DLD1 (cell line): Measurements from ENCODE around the gene ARID3A.

Experiments
- in situ Hi-C: cut with HindIII; loops from 2 replicates; pipeline ENCODE4 v1.10.0; 2017; ENCODE audit warnings: low sequenced_read_pairs

ARID3A gene

DNA sequence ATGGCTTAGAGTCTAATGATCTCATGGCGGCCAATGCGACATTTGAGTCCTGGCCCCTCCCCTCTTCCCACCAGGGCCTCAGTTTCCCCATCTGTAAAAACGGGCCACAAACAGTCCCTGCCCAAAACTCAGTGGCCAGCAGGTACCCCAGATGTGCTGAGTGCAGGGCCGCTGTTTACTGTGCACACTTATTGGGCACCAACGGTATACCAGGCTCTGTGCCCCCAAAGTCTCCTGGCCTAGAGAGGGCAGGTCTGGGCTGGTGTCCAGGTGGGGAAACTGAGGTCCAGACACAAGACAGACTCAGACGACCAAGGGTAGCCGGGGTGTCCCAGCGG lies 34.7 kb downstream of the ARID3A start:
- in situ Hi-C loops: no loop called here

DNA sequence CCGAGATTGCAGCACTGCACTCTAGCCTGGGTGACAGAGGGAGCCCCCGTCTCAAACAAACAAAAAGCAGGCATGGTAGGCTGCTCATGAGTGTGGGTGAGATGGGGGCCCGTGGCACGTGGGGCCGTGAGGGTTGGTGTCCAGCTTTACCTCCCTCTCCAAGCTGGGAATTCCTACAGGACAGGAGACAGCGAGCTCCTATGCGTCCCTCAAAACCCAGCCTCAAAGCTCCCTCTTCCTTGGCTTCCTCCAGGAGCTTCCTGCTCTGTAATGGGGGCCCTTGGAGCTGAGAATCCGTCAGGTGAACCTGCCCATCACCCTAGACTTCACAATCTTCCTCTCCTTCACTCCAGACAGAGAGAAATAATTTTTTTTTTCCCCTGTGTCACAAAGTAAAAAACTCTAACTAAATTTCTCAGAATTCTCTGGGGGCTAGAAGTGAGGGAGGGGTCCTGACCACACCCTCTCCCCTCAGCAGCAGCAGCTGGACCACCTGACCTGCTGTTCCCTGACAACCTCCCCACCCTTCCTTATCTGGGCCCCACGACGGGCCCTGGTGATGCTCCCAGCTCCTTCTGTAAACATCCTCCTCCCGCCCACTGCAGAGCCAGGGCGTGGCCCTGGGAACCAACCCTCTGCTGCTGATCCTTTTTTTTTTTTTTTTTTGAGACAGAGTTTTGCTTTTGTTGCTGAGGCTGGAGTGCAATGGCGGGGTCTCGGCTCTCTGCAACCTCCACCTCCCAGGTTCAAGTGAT lies 36.2 kb downstream of the ARID3A start:
- in situ Hi-C loops: no loop called here

DNA sequence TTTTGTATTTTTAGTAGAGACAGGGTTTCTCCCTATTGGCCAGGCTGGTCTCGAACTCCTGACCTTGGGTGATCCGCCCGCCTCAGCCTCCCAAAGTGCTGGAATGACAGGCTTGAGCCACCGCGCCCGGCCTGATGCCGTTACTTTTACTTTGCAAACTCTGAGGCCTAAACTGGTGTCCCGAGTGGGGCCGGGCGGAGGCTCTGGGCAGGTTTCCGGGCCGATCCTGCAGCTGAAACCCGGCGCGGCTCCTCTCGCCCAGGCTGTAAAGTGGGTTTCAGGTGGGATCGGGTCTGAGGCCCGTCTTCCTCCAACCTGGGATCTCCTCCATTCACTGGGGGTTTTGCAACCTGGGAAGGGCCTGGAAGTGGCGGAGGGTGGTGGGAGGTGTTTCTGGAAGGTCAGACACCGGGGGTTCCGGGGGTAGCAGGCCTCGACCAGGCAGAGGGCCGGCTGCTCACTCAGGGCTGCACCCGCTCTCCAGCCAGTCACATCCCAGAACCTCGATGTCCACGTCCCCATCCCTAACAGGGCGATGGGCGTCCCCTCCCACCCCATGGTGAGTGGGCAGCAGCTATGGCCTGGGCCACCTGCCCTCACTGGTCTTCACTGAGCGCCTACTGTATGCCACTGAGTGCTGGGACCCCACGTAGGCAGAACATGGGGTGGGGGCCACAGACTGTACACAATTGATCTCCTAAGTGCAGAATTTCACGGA lies 37.0 kb downstream of the ARID3A start:
- in situ Hi-C loops: no loop called here

DNA sequence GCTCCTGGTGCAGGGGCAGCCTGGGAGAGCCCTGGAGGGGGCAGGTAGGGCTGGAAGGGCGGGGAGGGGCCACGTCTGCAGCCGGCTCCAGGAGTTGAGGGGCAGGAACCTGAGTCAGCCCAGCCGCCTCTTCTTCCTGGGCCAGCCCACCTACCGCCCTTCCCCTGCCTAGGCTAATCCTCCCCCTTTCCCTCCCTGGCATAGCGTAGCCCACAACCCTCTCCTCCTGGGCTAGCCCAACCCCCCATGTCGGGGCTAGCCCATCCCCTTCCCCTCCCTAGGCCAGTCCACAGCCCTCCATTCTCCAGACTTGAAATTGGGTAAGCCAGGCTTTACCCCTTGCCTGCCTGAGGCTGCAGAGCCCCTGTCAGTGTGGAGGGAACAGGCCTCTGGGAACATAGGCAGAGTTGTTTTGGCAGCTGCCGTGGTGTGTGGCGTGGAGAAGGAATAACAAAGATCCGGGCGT lies 37.7 kb downstream of the ARID3A start:
- in situ Hi-C loops: no loop called here

DNA sequence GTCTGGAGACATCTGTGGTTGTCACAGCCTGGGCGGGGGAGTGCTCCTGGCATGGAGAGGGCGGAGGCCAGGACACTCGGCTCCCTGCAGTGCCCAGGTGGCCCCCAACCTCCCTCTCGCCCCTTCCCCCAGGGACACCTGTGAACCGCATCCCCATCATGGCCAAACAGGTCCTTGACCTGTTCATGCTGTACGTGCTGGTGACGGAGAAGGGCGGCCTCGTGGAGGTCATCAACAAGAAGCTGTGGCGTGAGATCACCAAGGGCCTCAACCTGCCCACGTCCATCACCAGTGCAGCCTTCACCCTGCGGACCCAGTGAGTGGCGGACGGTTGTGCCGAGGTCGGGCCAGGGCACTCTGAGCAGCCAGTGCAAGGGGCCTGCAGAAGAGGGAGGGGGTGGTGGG lies 38.3 kb downstream of the ARID3A start:
- in situ Hi-C loops: no loop called here

DNA sequence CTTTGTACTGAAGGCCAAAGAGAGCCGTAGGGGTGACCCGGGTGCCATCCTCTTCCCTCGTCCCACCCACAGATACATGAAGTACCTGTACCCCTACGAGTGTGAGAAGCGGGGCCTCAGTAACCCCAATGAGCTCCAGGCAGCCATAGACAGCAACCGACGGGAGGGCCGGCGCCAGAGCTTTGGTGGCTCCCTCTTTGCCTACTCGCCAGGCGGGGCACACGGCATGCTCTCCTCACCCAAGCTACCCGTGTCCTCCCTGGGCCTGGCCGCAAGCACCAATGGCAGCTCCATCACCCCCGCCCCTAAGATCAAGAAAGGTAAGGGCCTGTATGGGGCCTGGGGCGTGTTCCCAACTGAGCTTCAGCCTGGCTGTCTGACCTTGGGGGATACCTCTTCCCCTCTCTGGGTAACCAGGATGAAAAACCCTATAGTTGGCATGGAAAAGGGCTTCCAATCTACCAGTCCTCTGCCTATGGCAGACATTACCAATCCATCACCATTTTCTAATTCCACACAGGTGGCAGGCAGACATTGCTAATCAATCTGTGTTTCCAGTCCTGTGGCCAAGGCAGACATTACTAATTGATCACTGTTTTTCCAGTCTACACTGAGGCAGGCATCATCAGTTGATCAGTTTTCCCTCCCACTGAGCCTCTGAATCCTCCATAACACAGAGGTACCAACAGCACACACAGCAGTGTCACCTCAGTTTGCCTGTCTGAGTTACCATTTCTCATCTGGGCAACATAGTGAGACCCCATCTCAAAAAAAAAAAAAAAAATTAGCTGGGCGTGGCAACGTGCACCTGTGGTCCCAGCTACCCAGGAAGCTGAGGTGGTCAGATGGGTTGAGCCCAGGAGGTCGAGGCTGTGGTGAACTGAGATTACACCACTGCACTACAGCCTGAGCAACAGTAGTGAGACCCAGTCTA lies 39.2 kb downstream of the ARID3A start:
- in situ Hi-C loops: no loop called here

DNA sequence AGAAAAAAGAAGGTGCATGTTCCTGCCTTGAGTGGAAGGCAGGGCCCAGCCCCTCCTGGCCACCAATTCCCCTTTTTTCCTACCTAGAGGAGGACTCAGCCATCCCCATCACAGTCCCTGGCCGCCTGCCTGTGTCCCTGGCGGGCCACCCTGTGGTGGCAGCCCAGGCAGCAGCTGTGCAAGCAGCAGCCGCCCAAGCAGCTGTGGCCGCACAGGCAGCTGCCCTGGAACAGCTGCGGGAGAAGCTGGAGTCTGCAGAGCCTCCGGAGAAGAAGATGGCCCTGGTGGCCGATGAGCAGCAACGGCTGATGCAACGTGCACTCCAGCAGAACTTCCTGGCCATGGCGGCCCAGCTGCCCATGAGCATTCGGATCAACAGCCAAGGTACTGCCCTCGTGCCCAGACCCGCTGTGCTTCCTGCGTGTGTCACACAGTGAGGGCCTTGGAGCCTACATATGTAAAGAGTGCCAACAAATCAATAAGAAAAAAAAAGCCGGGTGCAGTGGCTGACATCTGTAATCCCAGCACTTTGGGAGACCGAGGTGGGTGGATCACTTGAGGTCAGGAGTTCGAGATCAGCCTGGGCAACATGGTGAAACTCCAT lies 40.8 kb downstream of the ARID3A start:
- in situ Hi-C loops: no loop called here

DNA sequence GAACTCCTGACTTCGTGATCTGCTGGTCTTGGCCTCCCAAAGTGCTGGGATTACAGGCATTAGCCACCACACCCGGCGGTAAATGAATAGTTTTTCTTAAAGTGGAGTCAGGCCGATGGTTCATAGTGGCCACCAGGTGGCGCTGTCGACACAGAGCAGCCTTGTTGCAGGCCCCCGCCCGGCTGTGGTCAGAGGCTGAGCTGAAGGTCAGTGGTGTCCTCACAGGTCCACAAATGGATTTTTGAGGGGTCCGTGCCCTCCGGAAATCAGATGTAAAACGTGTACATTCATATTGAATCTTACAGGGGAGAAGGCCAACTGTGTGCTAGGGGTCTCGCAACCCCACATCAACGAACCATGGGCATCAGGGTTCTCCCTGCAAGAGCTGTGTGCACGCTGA lies 44.9 kb downstream of the ARID3A start:
- in situ Hi-C loops: no loop called here

DNA sequence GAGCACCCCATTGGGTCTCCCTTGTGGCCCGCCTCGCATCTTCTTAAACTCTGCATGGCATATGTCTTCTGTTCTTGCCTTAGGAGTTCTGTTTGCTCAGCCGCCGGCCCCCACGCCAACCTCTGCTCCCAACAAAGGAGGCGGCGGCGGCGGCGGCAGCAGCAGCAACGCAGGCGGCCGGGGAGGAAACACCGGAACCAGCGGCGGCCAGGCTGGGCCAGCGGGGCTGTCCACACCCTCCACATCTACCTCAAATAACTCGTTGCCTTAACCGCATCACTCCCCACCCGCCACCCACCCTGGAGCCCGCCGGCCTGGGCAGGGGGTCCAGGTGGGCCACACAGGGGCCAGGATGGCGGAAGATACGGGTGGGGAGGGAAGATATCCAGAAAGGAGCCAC lies 46.0 kb downstream of the ARID3A start:
- in situ Hi-C loops: no loop called here

DNA sequence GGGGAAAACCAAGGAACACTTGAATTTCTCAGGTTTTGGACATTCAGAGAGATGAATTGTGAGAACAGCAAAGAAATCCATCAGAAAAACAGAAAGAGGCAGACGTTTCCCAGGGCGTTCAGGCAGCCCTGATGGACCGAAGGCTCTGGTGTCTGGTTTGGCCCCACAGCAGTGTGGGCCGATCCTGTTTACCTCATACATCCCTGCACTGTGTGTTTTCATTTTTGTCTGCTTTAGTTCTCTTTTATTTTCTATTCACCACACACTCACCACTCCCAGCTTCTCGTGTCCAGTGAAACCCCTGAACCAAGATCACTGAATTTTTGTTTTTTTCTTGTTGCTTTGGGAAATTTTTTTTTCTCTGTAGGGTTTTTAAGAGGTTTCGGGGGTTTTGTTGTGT lies 46.4 kb downstream of the ARID3A start:
- in situ Hi-C loops: no loop called here

DNA sequence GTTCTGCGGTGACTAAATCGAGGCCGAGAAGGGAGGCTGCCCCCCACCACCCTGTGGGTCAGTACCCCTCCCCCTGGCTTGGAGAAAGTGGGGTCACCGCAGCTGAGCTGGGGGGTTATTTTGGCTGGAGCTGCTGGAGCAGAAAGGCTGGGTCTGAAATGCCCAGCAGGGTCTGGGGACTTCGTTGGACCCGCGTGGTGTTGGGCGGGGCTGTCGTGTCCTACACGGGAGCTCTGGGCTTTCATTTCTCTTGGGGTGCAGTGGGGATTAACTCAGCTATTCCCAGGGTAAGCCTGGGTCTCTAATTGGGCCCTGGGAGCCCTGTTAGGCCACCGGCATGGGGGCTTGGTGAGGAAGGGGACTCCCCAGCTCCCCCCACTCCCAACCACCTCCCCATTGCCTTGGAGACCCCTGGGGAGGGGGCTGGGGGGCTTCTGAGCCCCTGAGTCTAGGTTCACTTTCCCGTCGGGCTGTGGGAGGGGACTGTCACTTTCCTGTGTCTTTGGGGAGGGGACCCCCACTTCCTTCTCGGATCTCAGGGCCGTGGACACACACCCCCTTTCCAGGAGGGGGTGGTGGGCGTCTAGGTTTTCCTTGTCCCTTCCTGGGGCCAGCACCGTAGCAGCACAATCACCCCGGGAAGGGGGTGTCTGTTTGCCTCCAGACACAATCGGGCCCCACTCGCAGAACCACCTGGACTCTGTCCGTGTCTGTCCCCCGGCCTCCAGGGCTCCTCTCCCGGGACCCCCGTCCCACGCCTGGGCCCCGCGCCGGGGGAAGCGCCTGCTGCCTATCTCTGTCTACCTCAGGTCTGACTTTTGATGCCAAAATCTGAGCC lies 48.1 kb downstream of the ARID3A start:
- in situ Hi-C loops: no loop called here

DNA sequence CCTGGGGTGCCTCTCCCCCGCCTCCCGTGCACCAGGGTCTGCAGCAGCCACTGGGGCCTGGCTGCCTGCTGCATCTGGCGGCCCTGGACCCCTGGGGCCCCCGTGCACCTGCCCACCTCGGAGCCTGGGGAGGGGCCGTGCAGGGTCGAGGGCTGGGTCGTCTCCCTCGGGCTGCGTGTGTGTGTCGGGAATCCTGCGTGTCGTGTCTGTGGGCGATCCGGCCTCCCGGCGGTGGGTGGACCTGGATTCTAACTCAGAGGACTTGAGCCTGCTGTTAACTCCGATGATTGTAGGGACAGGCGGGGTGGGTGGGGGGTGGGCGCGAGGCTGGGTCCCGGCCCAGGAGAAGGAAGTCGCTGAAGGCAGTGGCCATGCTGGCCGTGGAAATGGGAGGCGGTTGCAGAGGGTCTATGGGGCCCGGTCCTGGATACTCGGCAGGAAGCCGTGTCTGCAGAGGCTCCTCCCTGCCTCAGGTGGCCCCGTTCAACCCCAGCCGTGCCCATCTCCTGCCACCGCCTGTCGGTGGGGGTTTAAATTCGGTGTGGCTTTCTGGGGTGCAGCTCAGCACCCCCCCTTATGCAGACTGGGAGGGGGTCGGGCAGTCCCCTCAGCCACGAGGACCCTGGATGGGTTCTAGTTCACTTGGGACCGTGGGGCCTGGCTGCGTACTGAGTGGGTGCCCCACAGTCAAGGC lies 48.9 kb downstream of the ARID3A start:
- in situ Hi-C loops: no loop called here

DNA sequence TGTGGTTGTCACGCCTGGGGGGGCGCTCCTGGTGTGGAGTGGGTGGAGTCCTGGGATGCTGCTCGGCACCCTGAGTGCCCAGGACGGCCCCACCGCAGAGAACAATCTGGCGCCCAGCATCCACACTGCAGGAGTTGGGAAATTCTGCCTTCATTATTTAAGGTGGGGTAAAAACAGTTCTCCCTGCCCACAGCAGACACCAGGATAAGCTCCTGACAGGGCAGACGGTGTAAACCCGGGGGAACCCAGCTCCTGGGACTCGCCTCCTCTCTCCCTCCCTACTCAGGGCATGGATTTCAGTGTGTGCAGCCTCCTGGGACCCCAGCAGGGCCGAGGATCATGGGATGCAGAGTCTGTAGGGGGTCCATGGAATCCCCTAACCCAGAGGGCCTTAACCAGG lies 50.6 kb downstream of the ARID3A start:
- in situ Hi-C loops: no loop called here

DNA sequence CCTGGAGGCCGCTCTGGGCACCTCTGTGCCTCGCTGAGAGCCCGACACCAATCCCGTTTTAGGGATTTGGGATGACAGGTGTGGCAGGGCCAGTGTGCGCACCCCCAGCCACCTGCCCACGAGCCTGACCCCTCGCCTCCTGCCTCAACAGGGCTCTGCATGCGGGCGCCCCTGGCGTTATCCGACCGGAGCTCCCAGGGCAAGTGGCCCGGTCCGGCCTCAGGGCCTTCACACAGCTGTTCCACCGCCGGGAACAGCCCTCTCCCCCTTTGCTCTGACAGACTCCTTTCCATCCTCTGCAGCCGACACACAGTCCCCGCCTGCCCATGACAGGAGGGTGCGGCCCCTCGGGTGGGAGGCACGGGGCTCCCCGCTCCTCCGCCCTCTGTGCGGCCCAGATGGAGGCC lies 51.2 kb downstream of the ARID3A start:
- in situ Hi-C loops: no loop called here

DNA sequence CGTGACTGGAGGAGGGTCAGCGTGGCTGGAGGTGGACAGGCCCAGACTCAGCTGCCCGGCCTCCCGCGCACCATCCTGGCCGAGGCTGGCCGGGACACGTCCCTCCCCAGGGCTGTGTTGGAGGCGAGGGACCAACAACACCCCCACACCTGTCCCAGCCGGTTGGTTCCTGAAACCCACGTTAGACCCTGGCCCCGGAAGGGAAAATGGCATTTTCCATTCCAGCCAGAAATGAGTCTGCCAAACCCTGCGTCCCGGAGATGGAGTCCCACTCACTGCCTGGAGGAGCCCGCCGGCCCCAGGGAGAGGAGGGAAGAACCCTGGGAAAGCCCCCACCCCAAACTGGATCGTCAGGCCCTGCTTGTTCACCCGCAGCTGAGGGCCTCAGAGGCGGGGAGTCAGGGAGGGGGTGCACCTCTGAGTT lies 53.5 kb downstream of the ARID3A start:
- in situ Hi-C loops: no loop called here

DNA sequence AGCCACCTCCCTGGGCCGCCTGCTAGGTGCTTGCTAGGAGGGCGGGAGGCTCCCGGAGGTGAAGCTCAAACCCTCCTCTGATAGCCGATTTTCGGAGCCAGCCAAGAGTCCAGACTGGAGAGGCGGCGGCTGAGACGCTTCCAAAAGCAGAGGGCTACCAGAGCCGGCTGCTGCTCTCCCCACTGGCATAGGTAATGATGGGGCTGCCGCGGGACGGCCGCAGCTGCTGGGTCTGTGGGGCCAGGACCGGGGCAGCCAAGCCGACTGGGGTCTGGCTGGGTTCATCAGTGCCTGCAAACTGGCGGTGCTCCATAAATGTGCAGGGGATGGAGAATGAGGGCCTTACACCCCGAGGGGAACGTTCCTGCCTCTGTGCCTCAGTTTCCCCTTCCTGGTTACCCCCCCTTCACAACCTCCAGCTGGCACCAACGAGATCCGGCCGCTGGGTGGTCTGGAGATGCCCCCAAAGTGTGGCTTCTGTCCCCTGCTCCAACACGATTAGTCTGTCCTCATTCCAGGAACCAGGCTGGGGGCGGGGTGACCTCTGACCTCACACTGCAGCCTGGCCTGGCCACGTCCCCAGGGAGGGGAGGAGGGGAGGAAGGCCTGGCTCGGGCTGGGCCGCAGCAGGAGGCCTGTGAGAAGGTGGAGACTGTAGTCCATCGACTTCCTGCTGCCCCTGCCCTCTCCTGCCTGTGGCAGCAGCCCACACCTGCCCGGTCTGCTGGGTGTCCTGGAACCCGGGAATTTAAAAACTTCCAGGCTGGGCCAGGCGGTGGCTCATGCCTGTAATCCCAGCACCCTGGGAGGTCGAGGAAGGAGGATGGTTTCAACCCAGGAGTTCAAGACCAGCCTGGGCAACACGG lies 54.5 kb downstream of the ARID3A start:
- in situ Hi-C loops: no loop called here

DNA sequence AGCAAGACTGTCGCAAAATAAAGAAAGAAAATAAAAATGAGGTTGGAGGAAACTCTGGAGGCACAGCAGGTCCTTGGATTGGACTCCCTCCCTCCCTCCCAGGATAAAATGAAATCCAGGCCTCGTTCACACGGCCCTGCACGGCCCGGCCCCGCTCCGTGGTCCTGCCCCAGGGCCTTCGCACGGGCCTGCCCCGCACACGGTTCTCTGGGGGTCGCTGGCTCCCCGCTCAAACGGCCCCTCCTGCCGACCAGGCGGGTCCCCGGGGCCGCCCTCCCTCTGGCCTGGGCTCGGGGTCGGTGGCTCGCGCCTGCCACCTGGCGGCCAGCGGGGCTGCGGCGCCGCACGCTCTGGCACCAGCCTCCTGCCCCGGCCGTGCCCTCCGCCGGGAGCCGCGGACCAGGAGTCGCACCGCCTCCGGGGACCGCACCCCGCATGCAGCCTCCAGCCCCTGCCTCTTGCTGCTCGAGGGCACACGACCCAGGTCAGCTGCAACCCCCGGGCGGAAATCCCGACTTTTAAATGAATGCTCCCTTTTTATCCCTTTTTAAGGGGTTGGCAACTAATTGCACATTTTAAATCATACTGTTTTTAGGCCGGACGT lies 56.8 kb downstream of the ARID3A start:
- in situ Hi-C loops: no loop called here
